Measurements from ENCODE around the gene VIT. TPM values are rescaled to one million over a fixed set of nuclear protein-coding genes. Genes with fewer than 3 reads are reported as not detected.

VIT gene
- total RNA-seq = 2.0 and 8.9 TPM in 2 replicates

GRCh38 chr2:36696533-36696932 lies at the start of gene VIT:
VIT (plus strand) TSS chr2:36696707; CDS start chr2:36716371, 19,664 bp downstream.

Other genes with a start within 250 kb of the VIT start
- 58.4 and 59.2 TPM in 2 replicates for gene FEZ2, start 98.5 kb upstream of the VIT start, total RNA-seq